ENCODE measurements around the gene MOSPD2.

MOSPD2 gene

DNA sequence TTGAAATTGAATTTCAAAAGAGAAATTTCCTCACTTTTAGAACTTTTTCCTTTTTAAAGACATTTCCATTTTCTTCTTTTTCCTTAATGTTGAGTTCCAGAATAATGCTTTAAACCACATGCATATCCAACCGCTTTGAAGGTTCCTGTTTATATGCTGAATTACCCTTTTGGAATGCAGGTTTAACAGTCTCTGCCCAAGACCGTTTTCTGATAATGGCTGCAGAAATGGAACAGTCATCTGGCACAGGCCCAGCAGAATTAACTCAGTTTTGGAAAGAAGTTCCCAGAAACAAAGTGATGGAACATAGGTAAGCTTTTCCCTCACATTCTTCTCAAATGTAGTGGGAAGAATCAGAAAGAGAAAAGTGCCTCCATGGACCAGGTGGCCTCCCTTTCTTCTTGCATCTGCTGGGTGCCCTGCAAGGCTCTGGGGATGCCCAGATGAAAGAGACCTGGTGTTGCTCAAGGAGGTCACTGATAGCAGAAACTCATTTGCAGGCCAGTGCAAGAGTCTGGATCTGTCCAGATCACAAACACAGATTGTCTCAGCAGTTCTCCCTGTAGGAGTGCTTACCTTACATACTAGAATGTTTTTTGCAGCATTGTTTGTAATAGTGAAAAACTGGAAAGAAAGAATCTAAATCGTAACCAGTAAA is 42.9 kb downstream of the MOSPD2 start:
- Histone ChIP-seq H3K27me3 (peaks cover 84 to 100% (median 97%) of the 10 kb centered on the region in 11 experiments), H3K9ac (no peak overlapping the region), H3K27ac (no peak overlapping the region), H3K36me3 (peaks cover 4 to 80% (median 22%) of the 10 kb centered on the region in 11 experiments; a peak in 16 of 22 replicates), H4K20me1 (peaks cover 0 to 6% (median 0%) of the 10 kb centered on the region in 11 experiments; a peak in 4 of 22 replicates), H3K9me3 (replicated peaks in 1 of 11) (no peaks in the 10 kb centered on the region), H3K4me3 (no peak overlapping the region), H3K4me1 (no peaks in the 10 kb centered on the region), H3K4me2 (no peak overlapping the region)
- no peak for TF ChIP-seq Cebpa-rat (IDR thresholded peaks at IDR 0.05)

DNA sequence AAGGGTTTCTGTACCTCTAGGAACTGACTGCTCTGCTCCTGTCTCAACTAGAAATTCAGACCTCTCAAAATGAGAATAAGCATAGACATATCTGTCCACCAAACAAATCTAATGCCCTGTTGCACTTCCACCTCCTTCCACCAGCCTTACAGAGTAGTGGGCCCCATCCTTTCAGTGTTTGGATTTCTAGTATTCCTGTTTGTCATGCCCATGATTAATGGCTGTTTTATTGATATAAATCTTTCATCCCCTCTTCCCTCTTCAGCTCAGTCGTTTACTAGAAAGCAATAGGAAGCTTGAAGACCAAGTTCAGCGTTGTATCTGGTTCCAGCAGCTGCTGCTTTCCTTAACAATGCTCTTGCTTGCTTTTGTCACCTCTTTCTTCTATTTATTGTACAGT is 46.2 kb downstream of the MOSPD2 start:
- H3K36me3 ChIP-seq, result peaks cover 0 to 53% (median 13%) of the 10 kb centered on the region in 11 experiments; a peak in 16 of 22 replicates
- no peak overlapping the region for H3K9ac ChIP-seq
- H4K20me1 ChIP-seq, result peaks cover 0 to 7% (median 0%) of the 10 kb centered on the region in 11 experiments; a peak in 4 of 22 replicates
- H3K27ac ChIP-seq, result no peak overlapping the region
- H3K4me3 ChIP-seq, result no peak overlapping the region
- H3K9me3 ChIP-seq (replicated peaks in 1 of 11), result no peaks in the 10 kb centered on the region
- H3K27me3 ChIP-seq, result peaks cover 87 to 100% (median 97%) of the 10 kb centered on the region in 11 experiments
- H3K4me1 ChIP-seq, result no peaks in the 10 kb centered on the region
- H3K4me2 ChIP-seq, result no peak overlapping the region
- no peak for TF ChIP-seq Cebpa-rat (IDR thresholded peaks at IDR 0.05)

DNA sequence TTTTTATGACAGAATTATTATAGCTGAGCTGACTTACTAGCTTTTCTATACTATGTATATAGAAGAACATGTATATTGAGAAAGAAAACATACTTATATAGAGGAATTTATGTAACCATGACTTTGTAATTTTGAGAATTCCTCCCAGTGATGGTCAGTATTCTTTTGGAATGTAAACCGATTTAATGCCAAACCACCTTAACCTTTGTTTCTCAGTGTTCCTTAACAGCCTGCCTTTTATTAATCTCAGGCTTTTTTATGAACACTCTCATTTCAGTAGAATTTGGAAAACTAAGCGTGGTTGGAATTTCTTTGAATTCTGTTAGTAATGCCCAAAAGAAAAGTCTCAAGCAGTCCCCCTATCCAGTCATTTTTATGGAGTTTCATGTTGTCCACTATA is 47.0 kb downstream of the MOSPD2 start:
- Histone ChIP-seq H3K4me3 (no peak overlapping the region), H3K27me3 (peaks cover 87 to 100% (median 97%) of the 10 kb centered on the region in 11 experiments), H3K9ac (no peak overlapping the region), H3K36me3 (peaks cover 0 to 45% (median 13%) of the 10 kb centered on the region in 11 experiments; a peak in 16 of 22 replicates), H3K27ac (no peak overlapping the region), H4K20me1 (peaks cover 0 to 7% (median 0%) of the 10 kb centered on the region in 11 experiments; a peak in 4 of 22 replicates), H3K4me2 (no peak overlapping the region), H3K9me3 (replicated peaks in 1 of 11) (no peaks in the 10 kb centered on the region), H3K4me1 (no peaks in the 10 kb centered on the region)
- no peak for TF ChIP-seq Cebpa-rat (IDR thresholded peaks at IDR 0.05)

DNA sequence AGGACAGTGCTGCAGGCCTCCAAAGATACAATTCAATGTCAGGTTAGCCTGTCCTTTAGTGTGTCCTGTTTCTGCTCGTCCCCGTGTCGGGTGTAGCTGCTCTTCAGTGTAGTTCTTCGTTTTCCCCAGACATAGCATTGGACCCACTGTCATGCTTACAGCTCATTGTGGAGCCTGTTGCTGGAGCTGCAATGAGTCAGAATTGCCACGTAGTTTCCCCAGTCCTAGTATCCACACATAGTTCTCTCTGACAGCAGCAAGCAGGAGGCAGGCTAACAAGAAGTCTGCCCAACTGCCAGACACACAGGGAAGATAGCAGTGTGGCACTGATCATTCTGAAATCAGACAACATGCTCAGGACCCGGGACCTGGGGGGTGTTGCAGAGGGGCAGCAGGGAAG is 49.2 kb downstream of the MOSPD2 start:
- no peak overlapping the region for H3K9ac ChIP-seq
- H3K4me2 ChIP-seq, result no peak overlapping the region
- peaks cover 0 to 23% (median 2%) of the 10 kb centered on the region in 11 experiments; a peak in 7 of 22 replicates for H3K36me3 ChIP-seq
- TF ChIP-seq Cebpa-rat (IDR thresholded peaks at IDR 0.05), result no peak
- peaks cover 85 to 100% (median 96%) of the 10 kb centered on the region in 11 experiments for H3K27me3 ChIP-seq
- no peaks in the 10 kb centered on the region for H3K9me3 ChIP-seq (replicated peaks in 1 of 11)
- peaks cover 0 to 7% (median 0%) of the 10 kb centered on the region in 10 experiments; a peak in 2 of 20 replicates for H3K4me1 ChIP-seq
- H4K20me1 ChIP-seq, result peaks cover 0 to 7% (median 0%) of the 10 kb centered on the region in 11 experiments; a peak in 2 of 22 replicates
- no peak overlapping the region for H3K4me3 ChIP-seq
- H3K27ac ChIP-seq, result no peak overlapping the region

DNA sequence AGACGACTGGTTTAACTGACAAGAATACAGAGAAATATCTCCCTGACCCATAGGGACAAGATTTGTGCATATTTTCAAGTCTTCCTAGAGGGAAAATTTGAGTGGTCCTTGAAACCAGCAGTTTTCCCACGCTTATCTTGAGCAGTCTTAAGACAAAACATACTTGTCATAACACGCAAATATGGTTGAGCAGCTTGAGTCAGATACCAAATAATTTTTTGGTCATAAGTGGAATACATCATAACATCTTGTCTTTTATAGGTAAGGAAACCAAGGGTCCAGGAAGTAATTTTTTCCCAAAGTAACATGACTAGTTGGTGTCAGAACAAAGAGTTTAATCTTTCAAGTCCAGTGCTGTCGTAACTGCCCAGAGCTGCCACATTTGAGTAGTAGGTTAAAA is 50.5 kb downstream of the MOSPD2 start:
- Histone ChIP-seq H3K4me2 (no peak overlapping the region), H3K9me3 (replicated peaks in 1 of 11) (no peaks in the 10 kb centered on the region), H4K20me1 (peaks cover 0 to 7% (median 0%) of the 10 kb centered on the region in 11 experiments; a peak in 3 of 22 replicates), H3K9ac (no peak overlapping the region), H3K4me3 (no peak overlapping the region), H3K27me3 (peaks cover 85 to 100% (median 97%) of the 10 kb centered on the region in 11 experiments), H3K27ac (no peak overlapping the region), H3K36me3 (peaks cover 0 to 10% (median 0%) of the 10 kb centered on the region in 11 experiments; a peak in 4 of 22 replicates), H3K4me1 (peaks cover 0 to 7% (median 0%) of the 10 kb centered on the region in 10 experiments; a peak in 2 of 20 replicates)
- TF ChIP-seq Cebpa-rat (IDR thresholded peaks at IDR 0.05), result no peak

DNA sequence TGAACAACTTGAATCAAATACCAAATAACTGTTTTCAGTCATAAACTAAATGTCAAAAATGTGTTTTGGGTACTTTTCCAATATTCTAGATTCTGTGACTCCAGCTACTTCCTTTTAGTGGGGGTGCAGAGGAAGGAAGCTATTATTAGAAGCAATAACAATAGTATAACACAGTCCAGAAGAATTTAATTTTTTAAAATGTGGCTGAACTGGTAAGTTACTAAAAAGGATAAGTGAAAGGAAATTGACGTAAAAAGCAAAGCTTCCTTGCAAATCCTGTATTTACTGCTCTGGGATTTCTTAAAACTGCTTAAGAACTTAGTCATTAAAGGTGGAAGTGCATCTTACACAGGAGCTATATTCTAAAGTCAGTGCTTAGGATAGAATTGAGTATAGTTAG is 53.2 kb downstream of the MOSPD2 start:
- TF ChIP-seq Cebpa-rat (IDR thresholded peaks at IDR 0.05), result no peak
- no peak overlapping the region for H3K27ac ChIP-seq
- H3K4me3 ChIP-seq, result no peak overlapping the region
- H3K36me3 ChIP-seq, result no peaks in the 10 kb centered on the region
- H3K27me3 ChIP-seq, result peaks cover 85 to 100% (median 96%) of the 10 kb centered on the region in 11 experiments
- no peaks in the 10 kb centered on the region for H3K9me3 ChIP-seq (replicated peaks in 1 of 11)
- H3K9ac ChIP-seq, result no peak overlapping the region
- H3K4me2 ChIP-seq, result no peak overlapping the region
- H3K4me1 ChIP-seq, result peaks cover 0 to 7% (median 0%) of the 10 kb centered on the region in 10 experiments; a peak in 2 of 20 replicates
- peaks cover 0 to 4% (median 0%) of the 10 kb centered on the region in 11 experiments; a peak in 1 of 22 replicates for H4K20me1 ChIP-seq

DNA sequence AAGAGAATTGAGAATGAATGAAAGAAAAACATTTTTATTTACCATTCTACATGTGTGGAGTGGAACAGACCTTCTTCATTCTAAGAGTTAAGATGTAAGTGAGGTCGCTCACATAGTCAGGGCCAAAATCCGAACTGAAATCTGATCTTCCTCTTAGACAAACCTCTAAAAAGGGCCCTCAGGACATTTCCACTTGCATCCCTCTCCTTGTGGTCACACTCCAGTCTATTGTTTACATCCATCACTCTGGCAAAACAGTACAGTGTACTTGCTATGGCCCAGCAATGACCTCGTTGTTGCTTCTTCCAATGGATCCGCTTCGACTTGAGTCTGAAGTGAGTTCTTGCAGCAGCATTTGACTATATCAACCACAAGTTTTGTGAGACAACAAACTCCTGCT is 54.2 kb downstream of the MOSPD2 start:
- no peak overlapping the region for H3K4me2 ChIP-seq
- no peaks in the 10 kb centered on the region for H3K36me3 ChIP-seq
- peaks cover 0 to 7% (median 0%) of the 10 kb centered on the region in 10 experiments; a peak in 2 of 20 replicates for H3K4me1 ChIP-seq
- no peak for TF ChIP-seq Cebpa-rat (IDR thresholded peaks at IDR 0.05)
- H3K27ac ChIP-seq, result no peak overlapping the region
- H3K4me3 ChIP-seq, result no peak overlapping the region
- no peaks in the 10 kb centered on the region for H3K9me3 ChIP-seq (replicated peaks in 1 of 11)
- peaks cover 90 to 100% (median 99%) of the 10 kb centered on the region in 11 experiments for H3K27me3 ChIP-seq
- peaks cover 0 to 4% (median 0%) of the 10 kb centered on the region in 11 experiments; a peak in 1 of 22 replicates for H4K20me1 ChIP-seq
- H3K9ac ChIP-seq, result no peak overlapping the region

DNA sequence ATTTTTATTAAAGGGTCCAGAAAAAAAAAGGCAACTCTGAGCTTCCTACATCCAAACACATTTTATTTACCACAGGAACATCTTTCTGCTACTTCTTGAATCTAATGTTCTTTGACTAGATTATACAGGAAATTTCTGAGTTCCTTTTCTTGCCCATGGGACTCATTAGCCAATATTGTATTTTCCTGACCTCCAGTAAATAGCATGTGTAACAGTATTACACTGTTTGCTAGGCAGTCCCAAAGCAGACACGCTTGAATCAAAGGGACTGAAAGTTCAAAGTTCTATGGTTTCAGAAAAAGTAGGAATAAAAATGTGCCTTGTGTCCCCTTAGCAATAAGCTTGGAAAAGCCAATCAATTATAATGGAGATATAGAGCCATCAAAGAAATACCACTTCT is 57.4 kb downstream of the MOSPD2 start:
- Histone ChIP-seq H3K9me3 (replicated peaks in 1 of 11) (no peaks in the 10 kb centered on the region), H3K4me2 (no peak overlapping the region), H3K9ac (no peak overlapping the region), H3K36me3 (no peaks in the 10 kb centered on the region), H3K27ac (no peak overlapping the region), H3K4me1 (peaks cover 0 to 7% (median 0%) of the 10 kb centered on the region in 10 experiments; a peak in 2 of 20 replicates), H3K4me3 (no peak overlapping the region), H4K20me1 (no peaks in the 10 kb centered on the region; a peak in 2 of 22 replicates), H3K27me3 (peaks cover 80 to 96% (median 92%) of the 10 kb centered on the region in 11 experiments)
- no peak for TF ChIP-seq Cebpa-rat (IDR thresholded peaks at IDR 0.05)

DNA sequence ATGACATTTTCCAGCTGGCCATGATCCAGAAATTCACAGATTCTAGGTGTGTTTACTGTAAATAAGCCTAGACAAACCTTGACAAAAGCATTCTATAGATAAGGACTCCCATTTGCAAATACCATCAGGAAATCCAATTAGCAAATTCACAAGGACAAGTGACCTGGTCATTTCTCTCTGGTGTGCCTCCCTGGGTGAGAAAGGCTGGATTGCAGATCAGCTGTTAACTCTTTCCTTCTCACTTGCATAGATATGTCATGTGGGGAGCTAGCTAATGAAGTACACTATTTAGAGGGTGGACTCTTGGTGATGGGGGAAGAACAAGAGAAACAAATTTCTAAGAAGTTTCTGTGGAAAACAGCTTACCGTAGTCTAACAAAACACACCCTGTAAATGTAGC is 58.9 kb downstream of the MOSPD2 start:
- no peak overlapping the region for H3K9ac ChIP-seq
- H3K27me3 ChIP-seq, result peaks cover 82 to 96% (median 92%) of the 10 kb centered on the region in 11 experiments
- no peaks in the 10 kb centered on the region for H3K36me3 ChIP-seq
- TF ChIP-seq Cebpa-rat (IDR thresholded peaks at IDR 0.05), result no peak
- H3K4me1 ChIP-seq, result peaks cover 0 to 9% (median 0%) of the 10 kb centered on the region in 10 experiments; a peak in 2 of 20 replicates
- H3K4me2 ChIP-seq, result no peak overlapping the region
- no peaks in the 10 kb centered on the region for H3K9me3 ChIP-seq (replicated peaks in 1 of 11)
- no peak overlapping the region for H3K4me3 ChIP-seq
- H3K27ac ChIP-seq, result no peak overlapping the region
- H4K20me1 ChIP-seq, result no peaks in the 10 kb centered on the region; a peak in 2 of 22 replicates
